Smooth muscle cell (in vitro differentiated cells): Measurements from ENCODE around the gene MFAP5. TPM values are rescaled to one million over a fixed set of nuclear protein-coding genes. Genes with fewer than 3 reads are reported as not detected.
"Not testable (repeated sequence)": the region's sequence is repeated elsewhere in the genome, so short reads cannot be mapped to it uniquely, and the experiment has no call there.

ENCODE experiments used
- DNase-seq: peaks from one replicate; lab custom pipeline; 2025; ENCODE audit not compliant: unreplicated experiment; lab: John Stamatoyannopoulos, UW
- H2AFZ ChIP-seq: fragments of 200-600 bp; sonication (generic); 2 replicates; pipeline ENCODE4 v1.6.0; 2016; ENCODE audit warnings: antibody characterized with exemption, low read depth, mild to moderate bottlenecking
- H3F3A ChIP-seq: fragments of 200-600 bp; sonication (generic); 2 replicates; pipeline ENCODE4 v1.6.0; 2017; ENCODE audit warnings: antibody characterized with exemption, low read depth
- H3K27ac ChIP-seq: fragments of 200-600 bp; sonication (generic); 2 replicates; pipeline ENCODE4 v1.5.1; 2016; ENCODE audit warnings: low read depth, mild to moderate bottlenecking
- H3K27me3 ChIP-seq: fragments of 200-600 bp; sonication (generic); 2 replicates; pipeline ENCODE4 v1.6.1; 2016; ENCODE audit warnings: low read depth, mild to moderate bottlenecking
- H3K36me3 ChIP-seq: fragments of 200-600 bp; sonication (generic); 2 replicates; pipeline ENCODE4 v1.5.1; 2016; ENCODE audit warnings: low read depth
- H3K4me1 ChIP-seq: fragments of 200-600 bp; sonication (generic); 2 replicates; pipeline ENCODE4 v1.5.1; 2016; ENCODE audit warnings: low read depth
- H3K4me2 ChIP-seq: fragments of 200-600 bp; sonication (generic); 2 replicates; pipeline ENCODE4 v1.6.0; 2016; ENCODE audit warnings: mild to moderate bottlenecking
- H3K4me3 ChIP-seq: fragments of 200-600 bp; sonication (generic); 2 replicates; pipeline ENCODE4 v1.5.1; 2016; ENCODE audit warnings: mild to moderate bottlenecking
- H3K79me2 ChIP-seq: fragments of 200-600 bp; sonication (generic); 2 replicates; pipeline ENCODE4 v1.6.0; 2016; ENCODE audit warnings: low read depth, mild to moderate bottlenecking
- H3K9ac ChIP-seq: fragments of 200-600 bp; sonication (generic); 2 replicates; pipeline ENCODE4 v1.6.0; 2016; ENCODE audit warnings: low read depth
- H3K9me3 ChIP-seq: fragments of 200-600 bp; sonication (generic); replicated peaks from 2 replicates; pipeline ENCODE4 v1.5.1; 2016; ENCODE audit warnings: low read depth
- H4K20me1 ChIP-seq: fragments of 200-600 bp; sonication (generic); 2 replicates; pipeline ENCODE4 v1.6.0; 2016; ENCODE audit warnings: low read depth
- WGBS: methylation state at CpG from one replicate; pipeline ENCODE4 v1.1.7; 2016; ENCODE audit warnings: low lambda C conversion rate; 5-methylcytosine and 5-hydroxymethylcytosine counted together
- polyA plus RNA-seq: library from polyadenylated mRNA; unstranded; fragments of >200 nt; fragmentation: Nextera tagmentation; extraction: Ambion mirVana; gene quantifications from 2 replicates; pipeline ENCODE4 v1.2.1, GENCODE V29; 2016
- total RNA-seq: library from RNA; depleted of rRNA; stranded (reverse); fragments of >200 nt; gene quantifications from 2 replicates; pipeline ENCODE4 v1.2.3, GENCODE V29; 2014
- TF ChIP-seq, protein P1 (sequence below): fragments of 200-600 bp; sonication (generic); IDR thresholded peaks from 2 replicates; pipeline ENCODE4 v1.5.1; 2017; ENCODE audit warnings: borderline replicate concordance, mild to moderate bottlenecking, antibody characterized with exemption; ENCODE audit not compliant: insufficient read depth, poor library complexity, severe bottlenecking

MFAP5 gene
- total and polyA plus RNA-seq, 2 experiments from 2014 or later = 33.5 to 120 TPM

DNA sequence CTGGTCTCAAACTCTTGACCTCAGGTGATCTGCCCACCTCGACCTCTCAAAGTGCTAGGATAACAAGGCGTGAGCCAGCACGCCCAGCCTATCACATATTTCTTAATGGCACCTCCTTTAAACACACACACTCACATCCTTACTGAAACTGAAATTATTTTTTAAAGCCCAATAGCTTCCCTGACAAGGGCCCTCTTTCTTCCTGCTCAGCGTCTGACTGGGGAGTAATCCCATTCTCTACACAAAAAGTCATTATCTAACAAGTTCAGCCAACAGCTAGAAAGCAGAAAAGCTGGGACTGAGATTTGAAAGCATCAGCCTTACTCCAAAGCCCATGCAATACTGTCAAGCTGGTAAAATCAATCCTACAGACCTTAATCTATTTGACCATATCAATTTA, 40.0 kb downstream of the MFAP5 start:
- TF ChIP-seq, protein P1, sequence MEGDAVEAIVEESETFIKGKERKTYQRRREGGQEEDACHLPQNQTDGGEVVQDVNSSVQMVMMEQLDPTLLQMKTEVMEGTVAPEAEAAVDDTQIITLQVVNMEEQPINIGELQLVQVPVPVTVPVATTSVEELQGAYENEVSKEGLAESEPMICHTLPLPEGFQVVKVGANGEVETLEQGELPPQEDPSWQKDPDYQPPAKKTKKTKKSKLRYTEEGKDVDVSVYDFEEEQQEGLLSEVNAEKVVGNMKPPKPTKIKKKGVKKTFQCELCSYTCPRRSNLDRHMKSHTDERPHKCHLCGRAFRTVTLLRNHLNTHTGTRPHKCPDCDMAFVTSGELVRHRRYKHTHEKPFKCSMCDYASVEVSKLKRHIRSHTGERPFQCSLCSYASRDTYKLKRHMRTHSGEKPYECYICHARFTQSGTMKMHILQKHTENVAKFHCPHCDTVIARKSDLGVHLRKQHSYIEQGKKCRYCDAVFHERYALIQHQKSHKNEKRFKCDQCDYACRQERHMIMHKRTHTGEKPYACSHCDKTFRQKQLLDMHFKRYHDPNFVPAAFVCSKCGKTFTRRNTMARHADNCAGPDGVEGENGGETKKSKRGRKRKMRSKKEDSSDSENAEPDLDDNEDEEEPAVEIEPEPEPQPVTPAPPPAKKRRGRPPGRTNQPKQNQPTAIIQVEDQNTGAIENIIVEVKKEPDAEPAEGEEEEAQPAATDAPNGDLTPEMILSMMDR = no peak
- no peaks in the 10 kb centered on the region for H4K20me1 ChIP-seq
- H3K36me3 ChIP-seq = no peaks in the 10 kb centered on the region
- H2AFZ ChIP-seq = no peak overlapping the region
- WGBS = 83% methylated on average over 4 of the region's 4 CpGs
- H3K9ac ChIP-seq = no peak overlapping the region
- H3K27me3 ChIP-seq = no peaks in the 10 kb centered on the region
- no peak overlapping the region for H3K27ac ChIP-seq
- no peaks in the 10 kb centered on the region for H3K79me2 ChIP-seq
- H3K4me3 ChIP-seq = no peak overlapping the region
- no peak for DNase-seq
- H3K9me3 ChIP-seq = peaks cover 3% of the 10 kb centered on the region
- no peak overlapping the region for H3K4me2 ChIP-seq
- H3K4me1 ChIP-seq = peaks cover 4% of the 10 kb centered on the region
- peaks cover 14% of the 10 kb centered on the region for H3F3A ChIP-seq

- peaks cover 4% of the 10 kb centered on the region for H3K4me1 ChIP-seq
- H3K27ac ChIP-seq = no peak overlapping the region
- H3K4me2 ChIP-seq = no peak overlapping the region
- 88% methylated on average over 6 of the region's 6 CpGs for WGBS
- no peaks in the 10 kb centered on the region for H3K27me3 ChIP-seq
- H3K36me3 ChIP-seq = no peaks in the 10 kb centered on the region
- no peaks in the 10 kb centered on the region for H4K20me1 ChIP-seq
- TF ChIP-seq, protein P1 = no peak
- peaks cover 14% of the 10 kb centered on the region for H3F3A ChIP-seq
- no peak overlapping the region for H3K4me3 ChIP-seq
- no peak overlapping the region for H3K9ac ChIP-seq
- H3K9me3 ChIP-seq = no peaks in the 10 kb centered on the region
- no peak overlapping the region for H2AFZ ChIP-seq
- no peak for DNase-seq
- H3K79me2 ChIP-seq = no peaks in the 10 kb centered on the region
Observed at GRCh38 chr12:8615206-8615605, 47.4 kb downstream of the MFAP5 start.

- not testable (repeated sequence) for H2AFZ ChIP-seq, H3K27ac ChIP-seq, H3K27me3 ChIP-seq, H3K79me2 ChIP-seq, H3K36me3 ChIP-seq, H3K9ac ChIP-seq, H4K20me1 ChIP-seq, H3K4me2 ChIP-seq, H3F3A ChIP-seq, H3K9me3 ChIP-seq, H3K4me3 ChIP-seq, H3K4me1 ChIP-seq, DNase-seq
- 56% methylated on average over 1 of the region's 1 CpG for WGBS
Observed at GRCh38 chr12:8613881-8614280, 48.7 kb downstream of the MFAP5 start.

GRCh38 chr12:8612629-8613028, 50.0 kb downstream of the MFAP5 start, which contains the start of gene AICDA:
Gene AICDA, minus strand, starts transcription at chr12:8612859. Its CDS starts 92 bp downstream, at chr12:8612767.
- no peaks in the 10 kb centered on the region for H3F3A ChIP-seq
- H3K36me3 ChIP-seq = no peaks in the 10 kb centered on the region
- H3K27ac ChIP-seq = no peak within 1 kb of the TSS
- TF ChIP-seq, protein P1 = no peak
- no peaks in the 10 kb centered on the region for H3K9me3 ChIP-seq
- no peak within 1 kb of the TSS for H3K9ac ChIP-seq
- H3K4me3 ChIP-seq = no peak within 1 kb of the TSS
- 76% methylated on average over 2 of the region's 2 CpGs for WGBS
- no peaks in the 10 kb centered on the region for H4K20me1 ChIP-seq
- no peaks in the 10 kb centered on the region for H3K27me3 ChIP-seq
- H2AFZ ChIP-seq = no peak within 1 kb of the TSS
- no peak for DNase-seq
- H3K79me2 ChIP-seq = no peaks in the 10 kb centered on the region
- no peaks in the 10 kb centered on the region for H3K4me1 ChIP-seq
- no peak within 1 kb of the TSS for H3K4me2 ChIP-seq
